GM20431 (cell line): Measurements from ENCODE around the gene KCNA2.

ENCODE experiments used
- in situ Hi-C: fragments of 300-500 bp; cut with MseI, MboI; formaldehyde crosslinking; loops from one replicate; pipeline ENCODE4 v1.15.0; 2020; ENCODE audit warnings: low sequenced_read_pairs; ENCODE audit not compliant: unreplicated experiment

The KCNA2 gene

GRCh38 chr1:110630839-110631663 is 24.9 kb upstream of the KCNA2 start:
- in situ Hi-C loops, result no loop called here

- in situ Hi-C loops, result no loop called here
Measured at GRCh38 chr1:110628323-110629105, 22.4 kb upstream of the KCNA2 start.

- in situ Hi-C loops, result no loop called here
Measured at GRCh38 chr1:110627764-110628163, 21.6 kb upstream of the KCNA2 start.

GRCh38 chr1:110626889-110627288 is 20.7 kb upstream of the KCNA2 start:
- in situ Hi-C loops, result no loop called here

- in situ Hi-C loops, result loop anchor here (5.0 to 25.0 kb wide), 2 partner anchors 147 to 367 kb away; no protein-coding TSS in a partner anchor
Measured at GRCh38 chr1:110620686-110621085, 14.5 kb upstream of the KCNA2 start.

GRCh38 chr1:110620250-110620615 is 14.1 kb upstream of the KCNA2 start:
- in situ Hi-C loops, result loop anchor here (5.0 to 25.0 kb wide), 2 partner anchors 147 to 367 kb away; no protein-coding TSS in a partner anchor

- in situ Hi-C loops, result loop anchor here (5.0 to 25.0 kb wide), 2 partner anchors 148 to 368 kb away; no protein-coding TSS in a partner anchor
Measured at GRCh38 chr1:110619412-110620249, 13.5 kb upstream of the KCNA2 start.

- in situ Hi-C loops, result loop anchor here (25.0 kb wide), 1 partner anchor 369 kb away; no protein-coding TSS in a partner anchor
Measured at GRCh38 chr1:110618668-110619067, 12.5 kb upstream of the KCNA2 start.

- in situ Hi-C loops, result loop anchor here (25.0 kb wide), 1 partner anchor 370 kb away; no protein-coding TSS in a partner anchor
Measured at GRCh38 chr1:110617589-110617988, 11.4 kb upstream of the KCNA2 start.

- in situ Hi-C loops, result loop anchor here (25.0 kb wide), 1 partner anchor 370 kb away; no protein-coding TSS in a partner anchor
Measured at GRCh38 chr1:110617116-110617515, 11.0 kb upstream of the KCNA2 start.

GRCh38 chr1:110616587-110616986 is 10.4 kb upstream of the KCNA2 start:
- in situ Hi-C loops, result loop anchor here (25.0 kb wide), 1 partner anchor 371 kb away; no protein-coding TSS in a partner anchor

- in situ Hi-C loops, result loop anchor here (25.0 kb wide), 1 partner anchor 372 kb away; no protein-coding TSS in a partner anchor
Measured at GRCh38 chr1:110615548-110616130, 9.5 kb upstream of the KCNA2 start.

GRCh38 chr1:110612060-110612745 is 6.0 kb upstream of the KCNA2 start:
- in situ Hi-C loops, result loop anchor here (25.0 kb wide), 1 partner anchor 375 kb away; no protein-coding TSS in a partner anchor

- in situ Hi-C loops, result loop anchor here (25.0 kb wide), 1 partner anchor 377 kb away; no protein-coding TSS in a partner anchor
Measured at GRCh38 chr1:110610696-110611286, 4.6 kb upstream of the KCNA2 start.

GRCh38 chr1:110610084-110610483 is 3.9 kb upstream of the KCNA2 start:
- in situ Hi-C loops, result loop anchor here (25.0 kb wide), 1 partner anchor 377 kb away; no protein-coding TSS in a partner anchor

- in situ Hi-C loops, result loop anchor here (25.0 kb wide), 1 partner anchor 379 kb away; no protein-coding TSS in a partner anchor
Measured at GRCh38 chr1:110608247-110608646, 2.1 kb upstream of the KCNA2 start.

GRCh38 chr1:110607536-110608230 is 1.5 kb upstream of the KCNA2 start:
- in situ Hi-C loops, result loop anchor here (25.0 kb wide), 1 partner anchor 380 kb away; no protein-coding TSS in a partner anchor
